ENCODE results near the gene STAM. TPM values are rescaled to one million over a fixed set of nuclear protein-coding genes. Genes with fewer than 3 reads are reported as not detected.

The STAM gene
- polyA plus RNA-seq, 1 donor from 2014 or later = 33.0 TPM

GRCh38 chr10:17687117-17687831 lies 43.3 kb downstream of the STAM start:
- Histone ChIP-seq H3F3A (ENCODE audit: insufficient read depth, low read length, poor library complexity, severe bottlenecking) (no peaks in the 10 kb centered on the region), H3K4me3 (ENCODE audit: low read length) (no peak overlapping the region), H3K36me3 (ENCODE audit: insufficient read depth, low read length) (no peaks in the 10 kb centered on the region), H4K20me1 (ENCODE audit: insufficient read depth) (no peaks in the 10 kb centered on the region), H3K27me3 (ENCODE audit: insufficient read depth, low read depth, low read length) (no peaks in the 10 kb centered on the region), H3K9me2 (ENCODE audit: insufficient read depth, low read length) (no peaks in the 10 kb centered on the region), H3K79me2 (replicated peaks; ENCODE audit: insufficient read depth, low read length) (no peaks in the 10 kb centered on the region), H3K9ac (ENCODE audit: low read length) (no peak overlapping the region), H3K27ac (ENCODE audit: low read length) (no peak overlapping the region), H3K4me2 (ENCODE audit: low read length) (no peak overlapping the region), H2AFZ (ENCODE audit: low read depth, low read length) (no peak overlapping the region), H3K9me3 (ENCODE audit: low read length) (no peaks in the 10 kb centered on the region)
- TF ChIP-seq MXI1 (conservative IDR thresholded peaks at IDR 0.05; ENCODE audit: poor library complexity, severe bottlenecking) = no peak
- no peak for TF ChIP-seq SMC3 (conservative IDR thresholded peaks at IDR 0.05; ENCODE audit: poor library complexity)
- TF ChIP-seq RAD21 (conservative IDR thresholded peaks at IDR 0.05) = no peak
- TF ChIP-seq POLR2AphosphoS5 (IDR thresholded peaks at IDR 0.05) = no peak

DNA sequence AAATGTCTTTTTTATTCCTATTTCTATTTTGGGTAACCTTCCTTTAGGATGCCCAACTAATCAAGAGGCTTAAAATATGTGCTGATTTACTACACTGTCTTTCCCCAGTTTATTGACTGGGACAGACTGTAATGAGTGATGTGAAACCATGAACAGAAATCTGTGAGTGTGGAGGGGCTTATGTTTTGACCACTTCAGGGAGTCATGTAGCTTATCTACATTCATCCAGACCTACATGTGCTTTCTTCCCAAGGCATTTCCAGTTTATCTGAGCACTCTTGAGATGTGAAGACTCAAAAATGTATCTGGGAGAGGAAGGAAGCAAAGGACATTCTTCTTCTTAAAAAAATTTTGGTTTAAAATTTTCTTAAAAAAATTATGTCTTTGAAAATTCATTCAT lies 45.2 kb downstream of the STAM start:
- Histone ChIP-seq H4K20me1 (ENCODE audit: insufficient read depth) (no peaks in the 10 kb centered on the region), H3K36me3 (ENCODE audit: insufficient read depth, low read length) (no peaks in the 10 kb centered on the region), H3K9me2 (ENCODE audit: insufficient read depth, low read length) (no peaks in the 10 kb centered on the region), H3K9me3 (ENCODE audit: low read length) (no peaks in the 10 kb centered on the region), H3K27me3 (ENCODE audit: insufficient read depth, low read depth, low read length) (no peaks in the 10 kb centered on the region), H3K4me2 (ENCODE audit: low read length) (no peak overlapping the region), H3K79me2 (replicated peaks; ENCODE audit: insufficient read depth, low read length) (no peaks in the 10 kb centered on the region), H3K4me3 (ENCODE audit: low read length) (no peak overlapping the region), H2AFZ (ENCODE audit: low read depth, low read length) (no peak overlapping the region), H3K27ac (ENCODE audit: low read length) (no peak overlapping the region), H3F3A (ENCODE audit: insufficient read depth, low read length, poor library complexity, severe bottlenecking) (no peaks in the 10 kb centered on the region), H3K9ac (ENCODE audit: low read length) (no peak overlapping the region)
- TF ChIP-seq MXI1 (conservative IDR thresholded peaks at IDR 0.05; ENCODE audit: poor library complexity, severe bottlenecking) = no peak
- TF ChIP-seq TAF1 (IDR thresholded peaks at IDR 0.05; ENCODE audit: low read depth) = no peak
- no peak for TF ChIP-seq POLR2AphosphoS5 (IDR thresholded peaks at IDR 0.05)
- TF ChIP-seq EZH2 (IDR thresholded peaks at IDR 0.05; ENCODE audit: borderline replicate concordance, insufficient read depth, low read length, poor library complexity, severe bottlenecking) = no peak
- no peak for TF ChIP-seq RAD21 (conservative IDR thresholded peaks at IDR 0.05)
- no peak for TF ChIP-seq EP300 (conservative IDR thresholded peaks at IDR 0.05; ENCODE audit: poor library complexity, severe bottlenecking)
- TF ChIP-seq CTCF (IDR thresholded peaks at IDR 0.05; ENCODE audit: poor library complexity, severe bottlenecking) = no peak
- no peak for TF ChIP-seq REST (IDR thresholded peaks at IDR 0.05; ENCODE audit: borderline replicate concordance)
- no peak for TF ChIP-seq SMC3 (conservative IDR thresholded peaks at IDR 0.05; ENCODE audit: poor library complexity)

All from neural cell (in vitro differentiated cells).